Measurements from ENCODE around the gene EIF4G2.

EIF4G2 gene

GRCh38 chr11:10797001-10797400 is 11.7 kb downstream of the EIF4G2 start:
- no peaks in the 10 kb centered on the region for H3K27me3 ChIP-seq (ENCODE audit: insufficient read depth, poor library complexity, severe bottlenecking)
- H3K36me3 ChIP-seq (ENCODE audit: low read depth): peaks cover 59% of the 10 kb centered on the region
- no peak overlapping the region for H3K27ac ChIP-seq (ENCODE audit: poor library complexity, severe bottlenecking)
- DNase-seq (ENCODE audit: low spot score): no peak
- H3K9me3 ChIP-seq (ENCODE audit: severe bottlenecking): no peaks in the 10 kb centered on the region
- no peak overlapping the region for H3K4me3 ChIP-seq (ENCODE audit: severe bottlenecking)
- H3K4me1 ChIP-seq (ENCODE audit: insufficient read depth, poor library complexity, severe bottlenecking): no peaks in the 10 kb centered on the region
- no peak for ATAC-seq (ENCODE audit: low read depth)
- TF ChIP-seq CTCF (IDR thresholded peaks at IDR 0.05; ENCODE audit: poor library complexity, severe bottlenecking): no peak

- no peak for TF ChIP-seq CTCF (IDR thresholded peaks at IDR 0.05; ENCODE audit: poor library complexity, severe bottlenecking)
- no peak for DNase-seq (ENCODE audit: low spot score)
- Histone ChIP-seq H3K4me1 (ENCODE audit: insufficient read depth, poor library complexity, severe bottlenecking) (no peaks in the 10 kb centered on the region), H3K36me3 (ENCODE audit: low read depth) (peaks cover 50% of the 10 kb centered on the region), H3K9me3 (ENCODE audit: severe bottlenecking) (no peaks in the 10 kb centered on the region), H3K27ac (ENCODE audit: poor library complexity, severe bottlenecking) (peak overlapping the region; percentile 5), H3K27me3 (ENCODE audit: insufficient read depth, poor library complexity, severe bottlenecking) (no peaks in the 10 kb centered on the region), H3K4me3 (ENCODE audit: severe bottlenecking) (no peak overlapping the region)
- ATAC-seq (ENCODE audit: low read depth): no peak
Observed at GRCh38 chr11:10796191-10796590, 12.5 kb downstream of the EIF4G2 start.

- Histone ChIP-seq H3K4me1 (ENCODE audit: insufficient read depth, poor library complexity, severe bottlenecking) (no peaks in the 10 kb centered on the region), H3K36me3 (ENCODE audit: low read depth) (peaks cover 25% of the 10 kb centered on the region), H3K27ac (ENCODE audit: poor library complexity, severe bottlenecking) (no peak overlapping the region), H3K9me3 (ENCODE audit: severe bottlenecking) (no peaks in the 10 kb centered on the region), H3K27me3 (ENCODE audit: insufficient read depth, poor library complexity, severe bottlenecking) (no peaks in the 10 kb centered on the region), H3K4me3 (ENCODE audit: severe bottlenecking) (no peak overlapping the region)
- no peak for DNase-seq (ENCODE audit: low spot score)
- ATAC-seq (ENCODE audit: low read depth): no peak
- TF ChIP-seq CTCF (IDR thresholded peaks at IDR 0.05; ENCODE audit: poor library complexity, severe bottlenecking): no peak
Observed at GRCh38 chr11:10793470-10794255, 15.1 kb downstream of the EIF4G2 start.

GRCh38 chr11:10792385-10793068 is 16.2 kb downstream of the EIF4G2 start:
- no peak overlapping the region for H3K27ac ChIP-seq (ENCODE audit: poor library complexity, severe bottlenecking)
- H3K4me1 ChIP-seq (ENCODE audit: insufficient read depth, poor library complexity, severe bottlenecking): no peaks in the 10 kb centered on the region
- ATAC-seq (ENCODE audit: low read depth): peak; percentile 87
- peaks cover 14% of the 10 kb centered on the region for H3K36me3 ChIP-seq (ENCODE audit: low read depth)
- no peaks in the 10 kb centered on the region for H3K27me3 ChIP-seq (ENCODE audit: insufficient read depth, poor library complexity, severe bottlenecking)
- peak; percentile 87 for DNase-seq (ENCODE audit: low spot score)
- peak; percentile 95 for TF ChIP-seq CTCF (IDR thresholded peaks at IDR 0.05; ENCODE audit: poor library complexity, severe bottlenecking)
- no peak overlapping the region for H3K4me3 ChIP-seq (ENCODE audit: severe bottlenecking)
- H3K9me3 ChIP-seq (ENCODE audit: severe bottlenecking): no peaks in the 10 kb centered on the region

GRCh38 chr11:10786451-10786850 is 22.3 kb downstream of the EIF4G2 start:
- Histone ChIP-seq H3K27me3 (ENCODE audit: insufficient read depth, poor library complexity, severe bottlenecking) (no peaks in the 10 kb centered on the region), H3K27ac (ENCODE audit: poor library complexity, severe bottlenecking) (no peak overlapping the region), H3K4me3 (ENCODE audit: severe bottlenecking) (no peak overlapping the region), H3K9me3 (ENCODE audit: severe bottlenecking) (no peaks in the 10 kb centered on the region), H3K4me1 (ENCODE audit: insufficient read depth, poor library complexity, severe bottlenecking) (no peaks in the 10 kb centered on the region), H3K36me3 (ENCODE audit: low read depth) (no peaks in the 10 kb centered on the region)
- no peak for ATAC-seq (ENCODE audit: low read depth)
- TF ChIP-seq CTCF (IDR thresholded peaks at IDR 0.05; ENCODE audit: poor library complexity, severe bottlenecking): no peak
- DNase-seq (ENCODE audit: low spot score): no peak
